ENCODE data around the gene NSMF.

GRCh38 chr9:137487454-137488326 lies 28.6 kb upstream of the NSMF start:
- no peak for TF ChIP-seq CTCF (IDR thresholded peaks at IDR 0.05)
- TF ChIP-seq POLR2AphosphoS5 (IDR thresholded peaks at IDR 0.05) = no peak
- no peak for TF ChIP-seq POLR2A (IDR thresholded peaks at IDR 0.05)

Data from stomach (tissue), 4 donors.